Colonic mucosa (tissue), 4 donors: ENCODE data around the gene TTLL6. TPM values are rescaled to one million over a fixed set of nuclear protein-coding genes. Genes with fewer than 3 reads are reported as not detected.

ENCODE experiments used
- DNase-seq: peaks from one replicate; pipeline ENCODE4 v3.0.0-alpha.2; 2020
- H3K27ac ChIP-seq: fragments of 200-600 bp; one replicate; pipeline ENCODE4 v1.8.0; 2021
- H3K27me3 ChIP-seq: fragments of 200-600 bp; one replicate; pipeline ENCODE4 v1.8.0; 2021
- H3K36me3 ChIP-seq: fragments of 200-600 bp; one replicate; pipeline ENCODE4 v1.8.0; 2021
- H3K4me1 ChIP-seq: fragments of 200-600 bp; one replicate; pipeline ENCODE4 v1.8.0; 2021; ENCODE audit warnings: mild to moderate bottlenecking
- H3K4me3 ChIP-seq: fragments of 200-600 bp; one replicate; pipeline ENCODE4 v1.8.0; 2021
- H3K9ac ChIP-seq, 2 donors: one replicate each; pipeline ENCODE4 v1.7.0; 2013; ENCODE audit warnings: control low read depth in 2 of 2, low read depth in 2 of 2, low read length in 2 of 2
- H3K9me3 ChIP-seq: fragments of 200-600 bp; one replicate; pipeline ENCODE4 v1.8.0; 2021
- CTCF ChIP-seq: fragments of 200-600 bp; IDR thresholded peaks from one replicate; pipeline ENCODE4 v1.8.0; 2022; ENCODE audit warnings: antibody characterized with exemption, mild to moderate bottlenecking
- intact Hi-C: fragments of 100-400 bp; cut with DNase I; formaldehyde crosslinking; loops from one replicate; pipeline ENCODE4 v1.14.1; 2022
- total RNA-seq, 2 donors: library from RNA; stranded (reverse); fragmentation: NEBNext Ultra II Directional in 1 of 2; extraction: Animal tissue kit (Norgen Biotek cat#: 25700) in 1 of 2; gene quantifications; one replicate each; pipeline ENCODE4 v1.2.1, GENCODE V29; 2021
- donor health status: healthy.
- donor health status: DM: no; HTN: no; CAD: no.
- donor health status: DM: no; HTN: no; CAD: no.

The TTLL6 gene
- total RNA-seq, 2 donors from 2014 or later: 8.2 to 18.7 TPM

DNA sequence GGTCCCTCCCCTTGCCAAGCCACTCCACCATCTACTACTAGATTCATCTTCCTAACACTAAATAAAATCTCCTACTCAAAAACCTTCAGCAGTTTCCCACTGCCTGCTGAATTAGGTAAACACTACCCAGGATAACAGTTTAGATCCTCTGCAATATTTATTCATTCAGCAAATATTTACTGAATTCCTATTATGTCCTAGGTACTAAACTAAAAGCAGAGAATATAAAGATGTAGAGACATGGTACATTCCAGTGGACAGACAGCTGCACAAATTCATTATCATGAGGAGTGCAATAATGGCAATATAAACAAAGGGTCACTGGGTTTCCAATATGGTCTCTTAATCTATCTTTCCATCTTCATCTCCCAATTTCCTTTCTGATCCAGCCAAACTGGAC, 57.7 kb downstream of the TTLL6 start:
- Histone ChIP-seq H3K27me3 (peaks cover 10% of the 10 kb centered on the region), H3K4me1 (no peaks in the 10 kb centered on the region)
- no peak for DNase-seq

GRCh38 chr17:48757524-48757961, 59.5 kb downstream of the TTLL6 start:
- H3K4me1 ChIP-seq: no peaks in the 10 kb centered on the region
- intact Hi-C loops: no loop called here
- no peak for TF ChIP-seq CTCF
- no peaks in the 10 kb centered on the region for H3K36me3 ChIP-seq
- no peak overlapping the region for H3K9ac ChIP-seq
- H3K4me3 ChIP-seq: no peak overlapping the region
- H3K9me3 ChIP-seq: no peaks in the 10 kb centered on the region
- H3K27me3 ChIP-seq: peaks cover 25% of the 10 kb centered on the region
- DNase-seq: peak; percentile 50
- H3K27ac ChIP-seq: peak overlapping the region; percentile 45

More for the DNA sequence above, 57.7 kb downstream of the TTLL6 start:
- Histone ChIP-seq H3K36me3 (no peaks in the 10 kb centered on the region), H3K9me3 (no peaks in the 10 kb centered on the region), H3K9ac (no peak overlapping the region), H3K27ac (no peak overlapping the region), H3K4me3 (no peak overlapping the region)
- no peak for TF ChIP-seq CTCF
- intact Hi-C loops: no loop called here

GRCh38 chr17:48756830-48757251, 60.2 kb downstream of the TTLL6 start:
- intact Hi-C loops: no loop called here

GRCh38 chr17:48755356-48755755, 61.7 kb downstream of the TTLL6 start:
- intact Hi-C loops: no loop called here
- no peak for TF ChIP-seq CTCF
- Histone ChIP-seq H3K9ac (no peak overlapping the region), H3K4me1 (no peaks in the 10 kb centered on the region), H3K9me3 (no peaks in the 10 kb centered on the region), H3K4me3 (no peak overlapping the region), H3K27me3 (peaks cover 38% of the 10 kb centered on the region), H3K36me3 (no peaks in the 10 kb centered on the region), H3K27ac (no peak overlapping the region)
- DNase-seq: no peak

More at GRCh38 chr17:48756830-48757251, 60.2 kb downstream of the TTLL6 start:
- no peaks in the 10 kb centered on the region for H3K36me3 ChIP-seq
- H3K27me3 ChIP-seq: peaks cover 26% of the 10 kb centered on the region
- no peak for TF ChIP-seq CTCF
- peak overlapping the region; percentile 45 for H3K27ac ChIP-seq
- H3K9me3 ChIP-seq: no peaks in the 10 kb centered on the region
- H3K9ac ChIP-seq: no peak overlapping the region
- H3K4me3 ChIP-seq: no peak overlapping the region
- no peaks in the 10 kb centered on the region for H3K4me1 ChIP-seq
- DNase-seq: peak; percentile 67

DNA sequence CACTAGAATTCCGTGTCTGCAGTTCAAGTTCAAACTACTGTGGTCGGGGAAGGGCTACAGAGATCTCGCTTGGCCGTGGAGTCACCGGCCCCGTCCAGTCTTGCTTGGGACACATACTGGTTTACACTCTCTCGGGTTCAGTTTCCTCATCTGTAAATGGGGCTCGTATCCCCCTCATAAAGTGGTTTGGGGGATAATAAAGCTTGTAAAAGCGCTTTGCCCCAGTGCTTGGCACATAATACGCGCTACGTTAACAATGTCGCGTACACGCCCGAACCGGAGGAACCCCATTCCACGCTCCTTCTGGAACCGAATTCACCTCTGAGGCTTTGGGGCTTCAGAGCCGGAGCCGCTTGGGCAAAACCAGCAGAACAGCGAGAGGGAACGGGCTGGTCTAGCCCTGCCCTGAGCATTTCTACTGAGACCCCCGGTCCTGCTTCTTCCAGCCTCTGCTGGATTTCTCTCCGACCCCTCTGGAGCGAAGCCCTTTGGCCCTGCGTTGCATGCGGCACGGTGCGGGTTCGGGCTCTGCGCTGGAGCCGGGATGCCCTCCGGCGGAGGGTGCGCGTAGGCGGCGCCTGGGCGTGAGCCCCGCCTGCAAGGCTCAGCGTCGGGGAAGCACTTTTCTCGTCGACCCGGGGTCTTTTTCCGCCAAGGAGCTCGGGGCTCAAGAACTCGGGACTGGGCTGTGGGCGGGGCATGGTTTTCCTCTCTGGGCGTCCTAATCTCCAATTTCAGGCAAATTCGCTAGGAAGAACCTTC, 62.3 kb downstream of the TTLL6 start:
- H3K9ac ChIP-seq: no peak overlapping the region
- TF ChIP-seq CTCF: no peak
- no peaks in the 10 kb centered on the region for H3K36me3 ChIP-seq
- no peaks in the 10 kb centered on the region for H3K4me1 ChIP-seq
- no peaks in the 10 kb centered on the region for H3K9me3 ChIP-seq
- DNase-seq: no peak
- no peak overlapping the region for H3K27ac ChIP-seq
- peaks cover 45% of the 10 kb centered on the region for H3K27me3 ChIP-seq
- intact Hi-C loops: no loop called here
- no peak overlapping the region for H3K4me3 ChIP-seq
